SK-N-SH (cell line): ENCODE measurements around the gene CCDC187. TPM values are rescaled to one million over a fixed set of nuclear protein-coding genes. Genes with fewer than 3 reads are reported as not detected.

Experiments
- CTCF ChIA-PET: fragments of 300-600, 350-600 bp; formaldehyde crosslinking; extraction: SDS; loops from one replicate; lab custom pipeline; 2021; lab: Yijun Ruan, JAX
- POLR2A ChIA-PET: fragments of 350-600 bp; sonication (Branson Sonifier 250); formaldehyde crosslinking; extraction: SDS; loops from one replicate; lab custom pipeline; 2020; ENCODE audit warnings: antibody characterized with exemption, inconsistent platforms; lab: Yijun Ruan, JAX
- DNase-seq: peaks from one replicate; pipeline ENCODE4 v3.0.0; 2012
- H2AFZ ChIP-seq: fragments of 200-600 bp; sonication (generic); 2 replicates; pipeline ENCODE4 v1.8.1; 2016; ENCODE audit warnings: antibody characterized with exemption, mild to moderate bottlenecking, low read depth
- H3F3A ChIP-seq: fragments of 200-600 bp; sonication (generic); replicated peaks from 2 replicates; pipeline ENCODE3; 2016; ENCODE audit warnings: antibody characterized with exemption, mild to moderate bottlenecking; ENCODE audit not compliant: insufficient read depth
- H3K27ac ChIP-seq, 2 experiments: fragments of 200-500 bp in 1 of 2; fragments of 200-600 bp in 1 of 2; sonication (Bioruptor generic) in 1 of 2; sonication (generic), shearing (Covaris generic) in 1 of 2; 2 replicates each; pipeline versions ENCODE4 v1.5.1 to v1.6.1; 2014 to 2016; ENCODE audit warnings: low read depth in 2 of 2, inconsistent platforms in 1 of 2, low read length in 1 of 2, mild to moderate bottlenecking in 1 of 2, mixed read lengths in 1 of 2
- H3K27me3 ChIP-seq: fragments of 200-600 bp; sonication (generic), shearing (Covaris generic); 2 replicates; pipeline ENCODE4 v1.6.1; 2016; ENCODE audit warnings: mixed run types; ENCODE audit not compliant: insufficient read depth
- H3K36me3 ChIP-seq, 2 experiments: fragments of 200-500 bp in 1 of 2; fragments of 200-600 bp in 1 of 2; sonication (Bioruptor generic) in 1 of 2; sonication (generic) in 1 of 2; replicated peaks in 1 of 2; 2 replicates each; pipeline versions ENCODE3 to v1.5.1; 2014 to 2016; ENCODE audit warnings: low read length in 1 of 2, mild to moderate bottlenecking in 1 of 2; ENCODE audit not compliant: insufficient read depth in 2 of 2, control insufficient read depth in 1 of 2
- H3K4me1 ChIP-seq, 2 experiments: fragments of 200-500 bp in 1 of 2; fragments of 200-600 bp in 1 of 2; sonication (Bioruptor generic) in 1 of 2; sonication (generic), shearing (Covaris generic) in 1 of 2; 2 replicates each; pipeline versions ENCODE4 v1.5.1 to v1.6.1; 2014 to 2016; ENCODE audit warnings: low read depth in 1 of 2, low read length in 1 of 2, mixed run types in 1 of 2; ENCODE audit not compliant: insufficient read depth in 2 of 2, control insufficient read depth in 1 of 2
- H3K4me2 ChIP-seq: fragments of 200-600 bp; sonication (generic), shearing (Covaris generic); 2 replicates; pipeline ENCODE4 v1.6.1; 2017; ENCODE audit warnings: mixed run types
- H3K4me3 ChIP-seq, 2 experiments: fragments of 200-500 bp in 1 of 2; fragments of 200-600 bp in 1 of 2; sonication (Bioruptor generic) in 1 of 2; sonication (generic), shearing (Covaris generic) in 1 of 2; 2 replicates each; pipeline versions ENCODE4 v1.5.1 to v1.8.1; 2014 to 2016; ENCODE audit warnings: low read depth in 2 of 2, inconsistent platforms in 1 of 2, low read length in 1 of 2, mild to moderate bottlenecking in 1 of 2, mixed read lengths in 1 of 2, moderate library complexity in 1 of 2
- H3K79me2 ChIP-seq: fragments of 200-600 bp; sonication (generic); 2 replicates; pipeline ENCODE4 v1.8.1; 2017; ENCODE audit warnings: mild to moderate bottlenecking; ENCODE audit not compliant: insufficient read depth
- H3K9ac ChIP-seq: fragments of 200-600 bp; sonication (generic); 2 replicates; pipeline ENCODE4 v1.6.1; 2017; ENCODE audit warnings: mixed run types
- H3K9me2 ChIP-seq: fragments of 200-600 bp; sonication (generic); 2 replicates; pipeline ENCODE4 v1.6.1; 2017; ENCODE audit warnings: mixed run types
- H3K9me3 ChIP-seq: fragments of 200-600 bp; sonication (generic); 2 replicates; pipeline ENCODE4 v1.6.1; 2017; ENCODE audit warnings: mixed run types, mild to moderate bottlenecking, moderate library complexity
- H4K20me1 ChIP-seq: fragments of 200-600 bp; sonication (generic); 2 replicates; pipeline ENCODE4 v1.6.1; 2017; ENCODE audit warnings: mild to moderate bottlenecking, mixed run types; ENCODE audit not compliant: insufficient read depth
- CTCF ChIP-seq: fragments of 200-600 bp; sonication (generic); IDR thresholded peaks from 2 replicates; pipeline ENCODE4 v1.6.1; 2017; ENCODE audit warnings: antibody characterized with exemption, mild to moderate bottlenecking, moderate library complexity
- ELF1 ChIP-seq: IDR thresholded peaks from 2 replicates; pipeline ENCODE4 v1.4.0; 2012
- FOXM1 ChIP-seq: IDR thresholded peaks from 2 replicates; pipeline ENCODE4 v1.4.0; 2012; ENCODE audit warnings: low read depth, mild to moderate bottlenecking
- RAD21 ChIP-seq: IDR thresholded peaks from 2 replicates; pipeline ENCODE4 v1.6.1; 2012; ENCODE audit warnings: mild to moderate bottlenecking, low read length
- TAF1 ChIP-seq: IDR thresholded peaks from 2 replicates; pipeline ENCODE4 v1.6.1; 2012; ENCODE audit warnings: low read depth, mild to moderate bottlenecking, low read length, moderate library complexity, borderline replicate concordance
- YY1 ChIP-seq: IDR thresholded peaks from 2 replicates; pipeline ENCODE4 v1.4.0; 2012; ENCODE audit warnings: low read depth, mild to moderate bottlenecking
- ZBTB33 ChIP-seq: IDR thresholded peaks from 2 replicates; pipeline ENCODE4 v1.4.0; 2012; ENCODE audit warnings: low read depth, borderline replicate concordance
- WGBS: methylation state at CpG from one replicate; pipeline ENCODE4 v1.1.6; 2017; ENCODE audit warnings: low lambda C conversion rate; 5-methylcytosine and 5-hydroxymethylcytosine counted together
- polyA plus RNA-seq, 3 experiments: library from polyadenylated mRNA; depleted of rRNA; stranded (reverse); fragments of >200 nt; gene quantifications; 2 replicates each; pipeline ENCODE4 v1.2.3, GENCODE V29; 2012
- TF ChIP-seq, protein P1 (sequence below): IDR thresholded peaks from 2 replicates; pipeline ENCODE4; 2012
- TF ChIP-seq, protein P2 (sequence below): fragments of 150-350 bp; IDR thresholded peaks from 2 replicates; pipeline ENCODE4 v1.6.1; 2017; ENCODE audit warnings: antibody characterized with exemption, low read length, low read depth, borderline replicate concordance

The CCDC187 gene
- polyA plus RNA-seq, 1 of the 3 experiments (the other 2 are of a cell fraction) = not detected

DNA sequence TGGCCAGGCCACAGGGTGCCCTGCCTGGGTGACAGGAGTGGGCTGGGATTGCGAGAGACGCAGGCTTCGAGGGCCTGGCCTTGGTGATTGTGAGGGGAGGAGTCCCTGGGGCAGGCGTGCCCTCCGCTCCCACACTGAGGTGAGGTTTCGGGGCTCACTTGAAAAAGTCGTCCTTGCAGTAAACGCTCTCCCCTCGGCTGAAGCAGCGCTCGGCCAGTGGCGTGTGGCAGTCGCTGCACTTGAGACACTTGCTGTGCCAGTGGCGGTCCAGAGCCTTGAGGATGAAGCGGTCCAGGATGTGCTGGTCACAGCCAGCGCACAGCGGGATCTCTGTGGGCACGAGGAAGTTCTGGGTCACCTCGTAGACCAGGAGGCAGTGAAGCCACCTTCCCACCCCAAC is 103.5 kb downstream of the CCDC187 start:
- no peaks in the 10 kb centered on the region for H3K9me2 ChIP-seq
- peaks cover 30% of the 10 kb centered on the region for H4K20me1 ChIP-seq
- DNase-seq = no peak
- H3K36me3 ChIP-seq = no peaks in the 10 kb centered on the region
- no peak overlapping the region for H3K4me3 ChIP-seq
- TF ChIP-seq FOXM1 (no peak), YY1 (no peak), TAF1 (no peak), ELF1 (no peak), RAD21 (no peak), CTCF (no peak), ZBTB33 (no peak)
- TF ChIP-seq, protein P1, sequence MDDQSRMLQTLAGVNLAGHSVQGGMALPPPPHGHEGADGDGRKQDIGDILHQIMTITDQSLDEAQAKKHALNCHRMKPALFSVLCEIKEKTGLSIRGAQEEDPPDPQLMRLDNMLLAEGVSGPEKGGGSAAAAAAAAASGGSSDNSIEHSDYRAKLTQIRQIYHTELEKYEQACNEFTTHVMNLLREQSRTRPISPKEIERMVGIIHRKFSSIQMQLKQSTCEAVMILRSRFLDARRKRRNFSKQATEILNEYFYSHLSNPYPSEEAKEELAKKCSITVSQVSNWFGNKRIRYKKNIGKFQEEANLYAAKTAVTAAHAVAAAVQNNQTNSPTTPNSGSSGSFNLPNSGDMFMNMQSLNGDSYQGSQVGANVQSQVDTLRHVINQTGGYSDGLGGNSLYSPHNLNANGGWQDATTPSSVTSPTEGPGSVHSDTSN = no peak
- TF ChIP-seq, protein P2, sequence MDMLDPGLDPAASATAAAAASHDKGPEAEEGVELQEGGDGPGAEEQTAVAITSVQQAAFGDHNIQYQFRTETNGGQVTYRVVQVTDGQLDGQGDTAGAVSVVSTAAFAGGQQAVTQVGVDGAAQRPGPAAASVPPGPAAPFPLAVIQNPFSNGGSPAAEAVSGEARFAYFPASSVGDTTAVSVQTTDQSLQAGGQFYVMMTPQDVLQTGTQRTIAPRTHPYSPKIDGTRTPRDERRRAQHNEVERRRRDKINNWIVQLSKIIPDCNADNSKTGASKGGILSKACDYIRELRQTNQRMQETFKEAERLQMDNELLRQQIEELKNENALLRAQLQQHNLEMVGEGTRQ = no peak
- TF ChIP-seq, all 33 proteins: peak for 0
- WGBS = 13% methylated on average over 17 of the region's 19 CpGs
- H3K79me2 ChIP-seq = no peaks in the 10 kb centered on the region
- POLR2A ChIA-PET = no interaction called here
- H3K4me2 ChIP-seq = no peak overlapping the region
- no peaks in the 10 kb centered on the region; a peak in 1 of 4 replicates for H3K4me1 ChIP-seq
- H3K27ac ChIP-seq = no peak overlapping the region
- H2AFZ ChIP-seq = no peak overlapping the region
- peaks cover 78% of the 10 kb centered on the region for H3K27me3 ChIP-seq
- CTCF ChIA-PET = interaction anchor here (1.9 to 2.2 kb wide), 2 partner anchors 25 to 30 kb away, joined by 5 read pairs; no protein-coding TSS in a partner anchor
- no peak overlapping the region for H3K9ac ChIP-seq
- no peaks in the 10 kb centered on the region for H3F3A ChIP-seq
- H3K9me3 ChIP-seq = no peaks in the 10 kb centered on the region

Other genes with a start within 250 kb of the CCDC187 start
- 18.4 and 22.1 TPM in 2 replicates for gene NACC2, start 208.8 kb downstream of the CCDC187 start, polyA plus RNA-seq (2012; rRNA removed)
- 22.1 and 25.9 TPM in 2 replicates for gene TMEM250, start 185.2 kb downstream of the CCDC187 start, polyA plus RNA-seq (2012; rRNA removed)
- gene LHX3, start 99.0 kb downstream of the CCDC187 start, polyA plus RNA-seq (2012; rRNA removed) = not detected in 2 replicates
- 25.5 and 26.6 TPM in 2 replicates for gene QSOX2, start 58.3 kb downstream of the CCDC187 start, polyA plus RNA-seq (2012; rRNA removed)
- 22.8 and 26.7 TPM in 2 replicates for gene GPSM1, start 23.4 kb upstream of the CCDC187 start, polyA plus RNA-seq (2012; rRNA removed)
- gene DNLZ, start 59.6 kb upstream of the CCDC187 start, polyA plus RNA-seq (2012; rRNA removed) = 24.5 and 40.6 TPM in 2 replicates
- 1.1 and 1.7 TPM in 2 replicates for gene CARD9, start 69.6 kb upstream of the CCDC187 start, polyA plus RNA-seq (2012; rRNA removed)
- gene SNAPC4, start 96.1 kb upstream of the CCDC187 start, polyA plus RNA-seq (2012; rRNA removed) = 7.7 and 9.2 TPM in 2 replicates
- gene ENTR1, start 106.5 kb upstream of the CCDC187 start, polyA plus RNA-seq (2012; rRNA removed) = 71.3 and 75.0 TPM in 2 replicates
- gene PMPCA, start 106.6 kb upstream of the CCDC187 start, polyA plus RNA-seq (2012; rRNA removed) = 125 and 134 TPM in 2 replicates
- gene INPP5E, start 135.8 kb upstream of the CCDC187 start, polyA plus RNA-seq (2012; rRNA removed) = 10.5 and 12.8 TPM in 2 replicates
- 14.8 and 25.9 TPM in 2 replicates for gene SEC16A, start 178.9 kb upstream of the CCDC187 start, polyA plus RNA-seq (2012; rRNA removed)
- gene NOTCH1, start 242.0 kb upstream of the CCDC187 start, polyA plus RNA-seq (2012; rRNA removed) = 2.6 and 6.6 TPM in 2 replicates